GM19099 (cell line): ENCODE data around the gene AAR2.

Source experiments
- POLR2A ChIP-seq: IDR thresholded peaks from 3 replicates; pipeline ENCODE4 v1.6.1; 2011; ENCODE audit warnings: low read depth; ENCODE audit not compliant: insufficient read length; ENCODE audit errors: extremely low read depth

Gene AAR2

GRCh38 chr20:36238153-36238552 lies 1.9 kb downstream of the AAR2 start:
- TF ChIP-seq POLR2A = no peak

DNA sequence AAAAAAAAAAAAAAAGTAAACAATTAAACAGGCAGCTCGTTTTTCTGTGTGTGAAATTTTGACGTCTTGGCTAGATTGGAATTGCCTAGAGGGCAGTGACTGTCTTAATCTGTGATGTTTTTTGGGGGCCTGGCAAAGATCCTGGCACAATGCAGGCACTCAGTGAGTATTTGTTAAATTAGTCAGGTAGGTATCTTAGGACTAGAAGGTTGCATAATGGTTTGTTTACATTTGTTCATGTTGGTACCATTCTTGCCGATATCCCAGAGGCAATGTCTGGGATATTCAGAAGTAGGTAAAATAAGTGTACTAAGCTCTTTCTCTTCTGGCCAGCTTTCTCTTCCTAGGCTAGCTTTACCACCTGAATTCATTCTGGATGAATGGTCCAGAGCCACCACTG lies 2.5 kb downstream of the AAR2 start:
- TF ChIP-seq POLR2A = no peak

- no peak for TF ChIP-seq POLR2A
Measured at GRCh38 chr20:36240076-36240475, 3.8 kb downstream of the AAR2 start.

DNA sequence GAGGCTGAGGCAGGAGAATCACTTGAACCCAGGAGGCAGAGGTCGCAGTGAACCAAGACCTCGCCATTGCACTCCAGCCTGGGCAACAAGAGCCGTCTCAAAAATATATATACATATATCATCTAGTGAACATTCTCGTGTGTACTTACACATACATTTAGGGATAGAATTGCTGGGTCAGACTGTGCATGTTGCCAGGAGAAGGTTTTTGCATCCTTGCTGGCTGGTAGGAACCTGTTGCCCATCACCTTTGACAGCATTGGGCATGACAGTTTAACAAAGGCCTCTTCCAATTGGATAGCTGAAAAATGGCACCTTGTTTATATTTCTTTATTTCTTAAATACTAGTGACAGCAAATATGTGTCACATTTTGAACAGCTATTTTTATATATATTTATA lies 5.4 kb downstream of the AAR2 start:
- TF ChIP-seq POLR2A = no peak

GRCh38 chr20:36243726-36244125 lies 7.4 kb downstream of the AAR2 start:
- no peak for TF ChIP-seq POLR2A

DNA sequence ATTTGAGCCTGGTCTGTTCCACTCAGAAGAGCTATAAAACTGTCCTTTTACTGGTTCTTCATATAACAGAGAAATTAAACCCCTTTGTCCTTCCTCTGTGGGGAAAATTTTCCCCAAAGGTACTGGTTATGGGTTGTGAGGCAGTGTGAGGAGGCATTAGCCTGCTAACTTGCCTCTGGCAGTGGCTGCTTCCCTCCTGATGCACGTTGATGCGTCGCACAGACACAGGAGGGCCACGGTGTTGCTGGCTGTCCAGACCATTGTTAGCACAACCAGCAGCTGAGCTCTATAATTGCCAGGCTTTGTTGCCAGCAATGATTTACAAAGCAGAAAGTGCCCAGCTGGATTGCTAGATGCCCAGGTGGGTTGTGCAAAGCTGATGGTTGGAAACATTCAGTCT lies 10.1 kb downstream of the AAR2 start:
- no peak for TF ChIP-seq POLR2A

- no peak for TF ChIP-seq POLR2A
Measured at GRCh38 chr20:36248836-36249235, 12.6 kb downstream of the AAR2 start.

- TF ChIP-seq POLR2A = no peak
Measured at GRCh38 chr20:36249450-36249849, 13.2 kb downstream of the AAR2 start.

- TF ChIP-seq POLR2A = no peak
Measured at GRCh38 chr20:36251426-36251825, 15.1 kb downstream of the AAR2 start.

GRCh38 chr20:36252511-36252910 lies 16.2 kb downstream of the AAR2 start:
- no peak for TF ChIP-seq POLR2A

DNA sequence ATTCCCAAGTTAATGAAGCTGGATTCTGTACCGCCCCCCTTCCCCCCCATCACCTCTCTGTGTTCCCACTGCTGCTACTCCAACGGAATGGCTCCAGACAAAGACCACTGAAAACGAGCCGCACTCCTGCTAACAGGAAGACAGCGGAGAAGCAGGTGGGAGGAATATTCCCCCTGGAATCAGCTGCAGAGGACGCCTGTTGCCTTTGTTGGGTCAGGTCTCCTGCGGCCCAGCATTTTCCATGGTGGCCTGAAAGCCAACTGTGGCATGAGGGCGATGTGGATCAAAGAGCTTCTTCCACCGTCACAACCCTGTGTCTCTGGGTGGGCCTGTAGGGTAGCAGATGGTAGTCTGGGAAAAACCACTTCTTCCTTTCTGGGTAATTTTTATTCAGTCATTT lies 16.8 kb downstream of the AAR2 start:
- TF ChIP-seq POLR2A = no peak

DNA sequence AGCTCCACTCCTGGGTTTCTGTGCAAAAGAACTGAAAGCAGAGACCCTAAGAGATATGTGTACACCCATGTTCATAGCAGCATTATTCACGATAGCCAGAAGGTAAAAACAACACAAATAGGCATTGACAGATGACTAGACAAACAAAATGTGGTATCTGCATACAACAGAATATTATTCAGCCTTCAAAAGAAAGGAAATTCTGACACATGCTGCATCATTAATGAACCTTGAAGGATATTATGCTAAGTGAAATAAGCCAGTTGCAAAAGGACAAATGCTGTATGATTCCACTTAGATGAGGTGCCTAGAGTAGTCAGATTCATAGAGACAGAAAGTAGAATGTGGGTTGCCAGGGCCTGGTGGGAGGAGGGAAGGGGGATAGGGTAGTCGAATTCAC lies 17.8 kb downstream of the AAR2 start:
- TF ChIP-seq POLR2A = no peak

- no peak for TF ChIP-seq POLR2A
Measured at GRCh38 chr20:36255445-36255844, 19.2 kb downstream of the AAR2 start.

DNA sequence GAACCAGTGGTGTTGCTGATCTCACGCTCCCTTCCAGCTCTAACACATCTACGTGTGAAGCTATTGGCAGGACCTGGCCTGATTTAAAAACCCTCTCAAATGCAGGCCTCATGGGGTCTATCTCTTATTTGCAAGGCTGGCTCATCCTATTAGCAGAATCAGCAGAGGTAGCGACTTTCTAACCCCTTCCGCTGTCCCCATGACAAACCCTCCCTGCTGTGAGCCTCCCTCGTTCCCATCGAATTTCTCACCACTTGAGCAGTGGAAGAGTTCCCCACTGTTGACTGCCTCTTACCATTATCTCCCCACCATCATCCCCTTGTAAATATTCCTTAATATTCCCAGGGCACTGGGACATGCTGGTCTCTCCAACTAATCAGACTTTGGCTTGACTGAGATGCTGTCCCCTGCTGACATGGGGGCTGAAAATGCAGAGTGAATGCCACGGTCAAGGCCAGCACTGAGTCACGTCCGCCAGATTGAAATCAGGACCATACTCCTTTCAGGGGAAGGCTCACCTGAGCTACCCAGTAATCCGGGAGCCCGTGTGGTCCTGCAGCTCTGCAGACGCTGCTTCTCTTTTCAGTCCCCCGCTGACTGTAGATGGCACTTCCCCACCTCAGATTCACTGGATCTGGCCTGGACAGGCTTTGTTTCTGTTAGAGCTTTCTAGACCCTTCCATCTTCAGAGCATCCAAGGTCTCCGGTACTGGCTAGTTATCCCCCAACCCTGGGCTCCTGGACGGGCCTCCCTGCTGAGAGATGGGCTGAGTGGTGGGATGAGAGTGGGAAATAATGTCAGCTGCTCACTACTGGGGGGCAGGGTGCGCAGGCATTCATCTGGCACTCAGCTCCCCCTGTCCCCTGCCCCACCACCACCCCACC lies 23.1 kb downstream of the AAR2 start:
- TF ChIP-seq POLR2A = no peak

DNA sequence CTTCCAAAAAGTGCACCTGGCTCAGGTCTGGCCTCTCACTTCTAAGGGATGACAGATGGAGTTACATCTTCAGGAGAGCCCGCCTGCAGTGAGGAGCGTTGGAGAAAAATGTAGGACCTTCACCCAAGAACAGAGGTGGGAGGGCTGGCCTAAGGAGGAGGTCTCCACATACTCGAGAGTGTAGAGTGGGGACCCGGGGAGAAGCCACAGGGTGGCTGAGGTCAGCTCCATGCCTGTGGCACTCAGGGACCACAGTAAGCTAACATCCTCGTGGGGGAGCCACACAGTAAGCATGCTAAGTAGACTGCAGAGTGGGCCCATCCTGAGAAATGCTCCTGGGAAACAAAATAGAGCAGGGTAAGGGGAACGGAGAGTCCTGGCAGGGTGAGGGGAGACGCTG lies 24.0 kb downstream of the AAR2 start:
- TF ChIP-seq POLR2A = no peak

GRCh38 chr20:36261389-36262105 lies 25.3 kb downstream of the AAR2 start:
- TF ChIP-seq POLR2A = no peak
